ACC112 (cell line): ENCODE measurements around the gene TMEM138.
A peak's percentile ranks its signal among the peaks of the same experiment; 100 is the strongest.

Source experiments
- H2AFZ ChIP-seq: fragments of 200-600 bp; sonication (generic); one replicate; pipeline ENCODE4 v1.6.0; 2017; ENCODE audit warnings: antibody characterized with exemption, low read length; ENCODE audit not compliant: unreplicated experiment
- H3K27ac ChIP-seq: fragments of 200-600 bp; sonication (generic); 2 replicates; pipeline ENCODE4 v1.5.1; 2014; ENCODE audit warnings: low read depth, mild to moderate bottlenecking, antibody characterized with exemption, low read length, moderate library complexity
- H3K27me3 ChIP-seq: fragments of 200-600 bp; sonication (generic); 2 replicates; pipeline ENCODE4 v1.6.1; 2014; ENCODE audit warnings: mild to moderate bottlenecking, antibody characterized with exemption, low read length, moderate library complexity, mixed read lengths; ENCODE audit not compliant: insufficient read depth
- H3K36me3 ChIP-seq: fragments of 200-600 bp; sonication (generic); 2 replicates; pipeline ENCODE4 v1.6.1; 2016; ENCODE audit warnings: mild to moderate bottlenecking, antibody characterized with exemption, low read length, moderate library complexity, mixed read lengths; ENCODE audit not compliant: insufficient read depth
- H3K4me1 ChIP-seq: fragments of 200-600 bp; sonication (generic); one replicate; pipeline ENCODE4 v1.6.1; 2016; ENCODE audit warnings: low read length, mixed read lengths; ENCODE audit not compliant: insufficient read depth, unreplicated experiment, control insufficient read depth
- H3K4me3 ChIP-seq: fragments of 200-600 bp; sonication (generic); 2 replicates; pipeline ENCODE4 v1.5.1; 2014; ENCODE audit warnings: mild to moderate bottlenecking, low read depth, low read length
- H3K79me2 ChIP-seq: fragments of 200-600 bp; sonication (generic); one replicate; pipeline ENCODE4 v1.6.0; 2016; ENCODE audit warnings: low read length; ENCODE audit not compliant: control insufficient read depth, unreplicated experiment, insufficient read depth

The TMEM138 gene

GRCh38 chr11:61353131-61354067, 8.8 kb upstream of the TMEM138 start:
- Histone ChIP-seq H3K79me2 (no peaks in the 10 kb centered on the region), H3K27ac (no peak overlapping the region), H2AFZ (no peak overlapping the region), H3K4me3 (no peak overlapping the region), H3K36me3 (no peaks in the 10 kb centered on the region), H3K27me3 (no peaks in the 10 kb centered on the region), H3K4me1 (peaks cover 4% of the 10 kb centered on the region)

GRCh38 chr11:61354208-61354607, 8.0 kb upstream of the TMEM138 start:
- H3K4me3 ChIP-seq: no peak overlapping the region
- H3K36me3 ChIP-seq: no peaks in the 10 kb centered on the region
- H3K27ac ChIP-seq: no peak overlapping the region
- no peaks in the 10 kb centered on the region for H3K4me1 ChIP-seq
- no peak overlapping the region for H2AFZ ChIP-seq
- H3K79me2 ChIP-seq: no peaks in the 10 kb centered on the region
- no peaks in the 10 kb centered on the region for H3K27me3 ChIP-seq

- H2AFZ ChIP-seq: no peak overlapping the region
- no peak overlapping the region for H3K27ac ChIP-seq
Measured at GRCh38 chr11:61356706-61357105, 5.5 kb upstream of the TMEM138 start.

DNA sequence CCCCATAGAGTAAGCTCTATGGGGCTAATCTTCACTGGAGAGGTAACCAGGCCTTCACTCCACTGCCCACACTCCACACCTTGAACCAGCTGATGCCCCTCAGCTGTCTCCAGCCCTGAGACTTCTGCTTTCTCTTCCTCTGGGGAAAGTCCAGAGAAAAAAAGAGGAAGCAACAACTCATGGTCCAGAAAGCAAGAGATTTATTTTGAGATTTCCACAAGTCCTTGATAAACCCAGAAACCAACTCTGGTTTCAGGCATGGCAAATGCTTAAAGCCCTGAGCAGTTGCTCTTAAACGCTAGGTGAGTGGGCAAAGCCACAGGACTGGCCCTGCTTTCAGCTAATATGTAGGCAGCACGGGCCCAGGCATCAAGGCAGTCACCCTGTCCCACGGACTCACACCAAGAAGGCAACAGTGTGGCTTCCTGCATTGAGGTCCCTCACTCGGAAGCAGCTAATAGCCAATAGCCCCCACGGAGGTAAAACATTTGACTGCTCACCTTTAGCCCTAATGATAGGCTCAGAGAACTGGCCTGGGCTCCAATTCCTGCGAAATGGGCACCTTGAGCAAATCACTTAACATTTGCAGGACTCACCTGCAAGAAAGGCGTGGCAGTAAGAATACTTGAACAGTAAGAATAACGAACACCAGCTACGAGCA, 4.8 kb upstream of the TMEM138 start:
- H3K27ac ChIP-seq: no peak overlapping the region
- no peaks in the 10 kb centered on the region for H3K27me3 ChIP-seq
- no peak overlapping the region for H2AFZ ChIP-seq
- peaks cover 7% of the 10 kb centered on the region for H3K4me1 ChIP-seq
- H3K4me3 ChIP-seq: no peak overlapping the region
- H3K79me2 ChIP-seq: peaks cover 8% of the 10 kb centered on the region
- no peaks in the 10 kb centered on the region for H3K36me3 ChIP-seq

More at GRCh38 chr11:61356706-61357105, 5.5 kb upstream of the TMEM138 start:
- Histone ChIP-seq H3K36me3 (no peaks in the 10 kb centered on the region), H3K27me3 (no peaks in the 10 kb centered on the region), H3K79me2 (peaks cover 6% of the 10 kb centered on the region), H3K4me1 (peaks cover 7% of the 10 kb centered on the region), H3K4me3 (no peak overlapping the region)

DNA sequence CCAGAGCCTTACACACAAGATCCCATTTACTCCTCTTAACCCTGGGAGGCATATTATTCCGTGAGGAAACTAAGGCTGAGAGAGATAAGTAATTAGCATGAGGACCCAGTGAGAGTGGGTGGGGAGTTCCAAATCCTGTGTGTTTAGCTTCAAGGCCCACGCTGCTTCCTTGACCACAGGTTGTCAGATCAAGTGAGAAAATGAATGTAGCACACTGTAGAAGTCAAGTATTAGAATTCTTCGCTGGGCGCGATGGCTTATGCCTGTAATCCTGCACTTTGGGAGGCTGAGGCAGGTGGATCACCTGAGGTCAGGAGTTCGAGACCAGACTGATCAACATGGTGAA, 4.3 kb upstream of the TMEM138 start:
- H3K4me3 ChIP-seq: no peak overlapping the region
- no peak overlapping the region for H2AFZ ChIP-seq
- H3K27me3 ChIP-seq: no peaks in the 10 kb centered on the region
- peaks cover 7% of the 10 kb centered on the region for H3K4me1 ChIP-seq
- peaks cover 13% of the 10 kb centered on the region for H3K79me2 ChIP-seq
- no peaks in the 10 kb centered on the region for H3K36me3 ChIP-seq
- H3K27ac ChIP-seq: no peak overlapping the region

GRCh38 chr11:61358566-61358965, 3.6 kb upstream of the TMEM138 start:
- no peak overlapping the region for H3K27ac ChIP-seq

DNA sequence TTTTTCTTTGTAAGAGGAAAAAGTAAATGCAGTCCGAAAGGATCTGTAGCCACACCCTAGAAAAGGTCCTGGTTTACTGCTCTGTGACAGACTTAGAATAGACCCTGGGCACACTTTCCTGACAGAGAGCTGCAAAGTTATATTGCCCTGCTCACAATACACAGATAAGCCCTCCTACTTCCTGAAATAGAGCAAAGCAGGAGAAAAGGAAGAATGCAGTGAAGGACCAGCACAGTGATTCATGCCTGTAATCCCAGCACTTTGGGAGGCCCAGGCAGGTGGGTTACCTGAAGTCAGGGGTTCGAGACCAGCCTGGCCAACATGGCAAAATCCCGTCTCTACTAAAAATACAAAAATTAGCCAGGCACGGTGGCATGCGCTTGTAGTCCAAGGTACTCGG, 2.7 kb upstream of the TMEM138 start:
- no peaks in the 10 kb centered on the region for H3K27me3 ChIP-seq
- H3K4me1 ChIP-seq: peaks cover 7% of the 10 kb centered on the region
- H3K27ac ChIP-seq: no peak overlapping the region
- no peak overlapping the region for H3K4me3 ChIP-seq
- no peak overlapping the region for H2AFZ ChIP-seq
- H3K36me3 ChIP-seq: peaks cover 5% of the 10 kb centered on the region; the same call in 1 of the 2 replicates
- peaks cover 30% of the 10 kb centered on the region for H3K79me2 ChIP-seq

More at GRCh38 chr11:61358566-61358965, 3.6 kb upstream of the TMEM138 start:
- H3K79me2 ChIP-seq: peaks cover 20% of the 10 kb centered on the region
- H3K4me1 ChIP-seq: peaks cover 7% of the 10 kb centered on the region
- H3K4me3 ChIP-seq: no peak overlapping the region
- no peaks in the 10 kb centered on the region for H3K27me3 ChIP-seq
- no peak overlapping the region for H2AFZ ChIP-seq
- no peaks in the 10 kb centered on the region for H3K36me3 ChIP-seq

GRCh38 chr11:61361237-61361740, 885 bp upstream of the TMEM138 start:
- Histone ChIP-seq H2AFZ (peak overlapping the region; percentile 35), H3K79me2 (peaks cover 31% of the 10 kb centered on the region), H3K4me1 (peaks cover 14% of the 10 kb centered on the region), H3K27me3 (no peaks in the 10 kb centered on the region), H3K27ac (peak overlapping the region; percentile 93), H3K4me3 (peak overlapping the region; percentile 91), H3K36me3 (peaks cover 6% of the 10 kb centered on the region)

GRCh38 chr11:61362542-61362875, 335 bp downstream of the TMEM138 start:
- peak overlapping the region; percentile 91 for H3K4me3 ChIP-seq
- H3K4me1 ChIP-seq: peaks cover 19% of the 10 kb centered on the region
- H3K27me3 ChIP-seq: no peaks in the 10 kb centered on the region
- peaks cover 10% of the 10 kb centered on the region for H3K36me3 ChIP-seq
- peak overlapping the region; percentile 64 for H2AFZ ChIP-seq
- H3K79me2 ChIP-seq: peaks cover 31% of the 10 kb centered on the region
- H3K27ac ChIP-seq: peak overlapping the region; percentile 93

DNA sequence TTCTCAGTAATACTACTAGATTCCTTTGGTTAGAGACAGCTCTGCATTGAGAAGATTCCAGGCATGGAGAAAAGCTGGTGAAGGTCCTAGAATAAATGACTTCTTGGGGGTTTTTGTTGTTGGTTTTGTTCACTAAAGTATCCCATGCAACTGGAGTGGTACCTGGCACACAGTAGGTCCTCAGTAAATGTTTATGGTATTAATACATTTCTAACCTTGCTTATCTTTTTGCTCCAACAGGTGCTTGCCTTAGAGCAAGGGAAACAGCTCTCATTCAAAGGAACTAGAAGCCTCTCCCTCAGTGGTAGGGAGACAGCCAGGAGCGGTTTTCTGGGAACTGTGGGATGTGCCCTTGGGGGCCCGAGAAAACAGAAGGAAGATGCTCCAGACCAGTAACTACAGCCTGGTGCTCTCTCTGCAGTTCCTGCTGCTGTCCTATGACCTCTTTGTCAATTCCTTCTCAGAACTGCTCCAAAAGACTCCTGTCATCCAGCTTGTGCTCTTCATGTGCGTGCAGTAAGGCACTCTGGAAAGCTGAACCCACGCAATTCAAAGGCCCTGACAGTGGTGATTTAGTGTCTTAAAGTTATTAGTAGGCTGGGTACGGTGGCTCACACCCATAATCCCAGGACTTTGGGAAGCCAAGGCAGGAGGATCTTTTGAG, 2.0 kb downstream of the TMEM138 start:
- Histone ChIP-seq H3K79me2 (peaks cover 31% of the 10 kb centered on the region), H3K4me3 (peak overlapping the region; percentile 91), H2AFZ (no peak overlapping the region), H3K27ac (no peak overlapping the region), H3K36me3 (peaks cover 22% of the 10 kb centered on the region), H3K27me3 (no peaks in the 10 kb centered on the region), H3K4me1 (peaks cover 27% of the 10 kb centered on the region)
